ENCODE measurements around the gene PTGER4.
A peak's percentile ranks its signal among the peaks of the same experiment; 100 is the strongest.

PTGER4 gene

GRCh38 chr5:40733879-40734563, 54.3 kb downstream of the PTGER4 start:
- Histone ChIP-seq H3K79me2 (ENCODE audit: control insufficient read depth, insufficient read depth, low read length, poor library complexity) (no peaks in the 10 kb centered on the region), H2AFZ (ENCODE audit: insufficient read depth, low read length, poor library complexity) (no peak overlapping the region), H3K36me3 (ENCODE audit: control insufficient read depth in 1 of 2, insufficient read depth in 2 of 2, low read length in 2 of 2) (no peaks in the 10 kb centered on the region), H3K4me2 (ENCODE audit: low read length) (no peak overlapping the region), H4K8ac (ENCODE audit: low read depth, low read length) (no peak overlapping the region), H3K27ac (ENCODE audit: low read depth, low read length) (no peak overlapping the region), H3K4me3 (ENCODE audit: low read depth, low read length) (no peak overlapping the region), H3K79me1 (ENCODE audit: low read length) (no peaks in the 10 kb centered on the region), H3K18ac (ENCODE audit: low read length) (no peak overlapping the region), H3K23ac (ENCODE audit: low read length) (no peak overlapping the region), H3K9me3 (ENCODE audit: insufficient read depth, low read depth, low read length) (no peaks in the 10 kb centered on the region), H3K4ac (ENCODE audit: low read depth, low read length) (no peak overlapping the region), H2BK12ac (ENCODE audit: low read length) (no peak overlapping the region), H3K14ac (ENCODE audit: low read length) (no peak overlapping the region), H2AK5ac (ENCODE audit: low read length) (no peak overlapping the region), H3K4me1 (ENCODE audit: control insufficient read depth in 1 of 2, insufficient read depth in 2 of 2, low read length in 2 of 2) (peaks cover 0 to 2% of the 10 kb centered on the region in 2 experiments), H2BK5ac (ENCODE audit: low read depth, low read length, poor library complexity) (no peak overlapping the region), H4K12ac (ENCODE audit: low read depth, low read length) (no peak overlapping the region), H2BK120ac (ENCODE audit: insufficient read depth, low read length, poor library complexity) (no peak overlapping the region), H4K91ac (ENCODE audit: low read depth, low read length) (no peak overlapping the region), H3K27me3 (ENCODE audit: insufficient read depth, low read length) (no peaks in the 10 kb centered on the region), H3K9ac (ENCODE audit: low read length) (no peak overlapping the region)
- DNase-seq: no peak
- no CpG with 5 or more reads among the region's 3 CpGs for WGBS (ENCODE audit: extremely low coverage, insufficient coverage, insufficient read length)

- no peak overlapping the region for H3K4me3 ChIP-seq (ENCODE audit: low read depth, low read length)
- no peak overlapping the region for H3K23ac ChIP-seq (ENCODE audit: low read length)
- no peak overlapping the region for H3K14ac ChIP-seq (ENCODE audit: low read length)
- H2AK5ac ChIP-seq (ENCODE audit: low read length): no peak overlapping the region
- H2BK5ac ChIP-seq (ENCODE audit: low read depth, low read length, poor library complexity): no peak overlapping the region
- no peaks in the 10 kb centered on the region for H3K79me1 ChIP-seq (ENCODE audit: low read length)
- no peak overlapping the region for H4K8ac ChIP-seq (ENCODE audit: low read depth, low read length)
- no peak overlapping the region for H3K4me2 ChIP-seq (ENCODE audit: low read length)
- H3K18ac ChIP-seq (ENCODE audit: low read length): no peak overlapping the region
- H3K27ac ChIP-seq (ENCODE audit: low read depth, low read length): no peak overlapping the region
- no CpG with 5 or more reads among the region's 2 CpGs for WGBS (ENCODE audit: extremely low coverage, insufficient coverage, insufficient read length)
- no peaks in the 10 kb centered on the region for H3K27me3 ChIP-seq (ENCODE audit: insufficient read depth, low read length)
- H3K4ac ChIP-seq (ENCODE audit: low read depth, low read length): no peak overlapping the region
- no peaks in the 10 kb centered on the region for H3K79me2 ChIP-seq (ENCODE audit: control insufficient read depth, insufficient read depth, low read length, poor library complexity)
- H2BK12ac ChIP-seq (ENCODE audit: low read length): no peak overlapping the region
- no peak overlapping the region for H3K9ac ChIP-seq (ENCODE audit: low read length)
- peaks cover 0 to 2% of the 10 kb centered on the region in 2 experiments for H3K4me1 ChIP-seq (ENCODE audit: control insufficient read depth in 1 of 2, insufficient read depth in 2 of 2, low read length in 2 of 2)
- no peak overlapping the region for H2AFZ ChIP-seq (ENCODE audit: insufficient read depth, low read length, poor library complexity)
- H4K12ac ChIP-seq (ENCODE audit: low read depth, low read length): no peak overlapping the region
- H3K9me3 ChIP-seq (ENCODE audit: insufficient read depth, low read depth, low read length): no peaks in the 10 kb centered on the region
- peak in 1 of 2 donors; percentile 53 for DNase-seq
- no peak overlapping the region for H4K91ac ChIP-seq (ENCODE audit: low read depth, low read length)
- H3K36me3 ChIP-seq (ENCODE audit: control insufficient read depth in 1 of 2, insufficient read depth in 2 of 2, low read length in 2 of 2): peaks cover 0 to 2% of the 10 kb centered on the region in 2 experiments
- no peak overlapping the region for H2BK120ac ChIP-seq (ENCODE audit: insufficient read depth, low read length, poor library complexity)
Observed at GRCh38 chr5:40734986-40735385, 55.3 kb downstream of the PTGER4 start.

GRCh38 chr5:40735609-40736008, 55.9 kb downstream of the PTGER4 start:
- Histone ChIP-seq H4K91ac (ENCODE audit: low read depth, low read length) (no peak overlapping the region), H3K4me2 (ENCODE audit: low read length) (no peak overlapping the region), H2AFZ (ENCODE audit: insufficient read depth, low read length, poor library complexity) (no peak overlapping the region), H3K79me1 (ENCODE audit: low read length) (no peaks in the 10 kb centered on the region), H4K8ac (ENCODE audit: low read depth, low read length) (no peak overlapping the region), H3K4me3 (ENCODE audit: low read depth, low read length) (no peak overlapping the region), H4K12ac (ENCODE audit: low read depth, low read length) (no peak overlapping the region), H3K27ac (ENCODE audit: low read depth, low read length) (no peak overlapping the region), H3K36me3 (ENCODE audit: control insufficient read depth in 1 of 2, insufficient read depth in 2 of 2, low read length in 2 of 2) (peaks cover 0 to 2% of the 10 kb centered on the region in 2 experiments), H2BK120ac (ENCODE audit: insufficient read depth, low read length, poor library complexity) (no peak overlapping the region), H3K9me3 (ENCODE audit: insufficient read depth, low read depth, low read length) (no peaks in the 10 kb centered on the region), H2AK5ac (ENCODE audit: low read length) (no peak overlapping the region), H2BK12ac (ENCODE audit: low read length) (no peak overlapping the region), H3K14ac (ENCODE audit: low read length) (no peak overlapping the region), H3K23ac (ENCODE audit: low read length) (no peak overlapping the region), H3K18ac (ENCODE audit: low read length) (no peak overlapping the region), H3K4me1 (ENCODE audit: control insufficient read depth in 1 of 2, insufficient read depth in 2 of 2, low read length in 2 of 2) (peaks cover 0 to 2% of the 10 kb centered on the region in 2 experiments), H3K4ac (ENCODE audit: low read depth, low read length) (no peak overlapping the region), H2BK5ac (ENCODE audit: low read depth, low read length, poor library complexity) (no peak overlapping the region), H3K9ac (ENCODE audit: low read length) (no peak overlapping the region), H3K79me2 (ENCODE audit: control insufficient read depth, insufficient read depth, low read length, poor library complexity) (no peaks in the 10 kb centered on the region), H3K27me3 (ENCODE audit: insufficient read depth, low read length) (no peaks in the 10 kb centered on the region)
- DNase-seq: no peak

GRCh38 chr5:40736103-40736875, 56.6 kb downstream of the PTGER4 start:
- Histone ChIP-seq H3K27me3 (ENCODE audit: insufficient read depth, low read length) (no peaks in the 10 kb centered on the region), H3K36me3 (ENCODE audit: control insufficient read depth in 1 of 2, insufficient read depth in 2 of 2, low read length in 2 of 2) (peaks cover 0 to 2% of the 10 kb centered on the region in 2 experiments), H3K4me2 (ENCODE audit: low read length) (no peak overlapping the region), H2AK5ac (ENCODE audit: low read length) (no peak overlapping the region), H3K9me3 (ENCODE audit: insufficient read depth, low read depth, low read length) (no peaks in the 10 kb centered on the region), H4K8ac (ENCODE audit: low read depth, low read length) (no peak overlapping the region), H3K14ac (ENCODE audit: low read length) (no peak overlapping the region), H4K12ac (ENCODE audit: low read depth, low read length) (no peak overlapping the region), H2BK5ac (ENCODE audit: low read depth, low read length, poor library complexity) (no peak overlapping the region), H3K23ac (ENCODE audit: low read length) (no peak overlapping the region), H3K27ac (ENCODE audit: low read depth, low read length) (no peak overlapping the region), H3K18ac (ENCODE audit: low read length) (no peak overlapping the region), H2BK12ac (ENCODE audit: low read length) (no peak overlapping the region), H3K79me2 (ENCODE audit: control insufficient read depth, insufficient read depth, low read length, poor library complexity) (no peaks in the 10 kb centered on the region), H3K9ac (ENCODE audit: low read length) (no peak overlapping the region), H3K4me1 (ENCODE audit: control insufficient read depth in 1 of 2, insufficient read depth in 2 of 2, low read length in 2 of 2) (peaks cover 0 to 2% of the 10 kb centered on the region in 2 experiments), H3K4me3 (ENCODE audit: low read depth, low read length) (no peak overlapping the region), H2BK120ac (ENCODE audit: insufficient read depth, low read length, poor library complexity) (no peak overlapping the region), H3K79me1 (ENCODE audit: low read length) (no peaks in the 10 kb centered on the region), H2AFZ (ENCODE audit: insufficient read depth, low read length, poor library complexity) (no peak overlapping the region), H4K91ac (ENCODE audit: low read depth, low read length) (no peak overlapping the region), H3K4ac (ENCODE audit: low read depth, low read length) (no peak overlapping the region)
- peak; percentile 7 to 87 for DNase-seq
- WGBS (ENCODE audit: extremely low coverage, insufficient coverage, insufficient read length): no CpG with 5 or more reads among the region's 1 CpG

Measured in trophoblast cell (in vitro differentiated cells and primary cell).